ENCODE measurements around the gene PODNL1. TPM values are rescaled to one million over a fixed set of nuclear protein-coding genes. Genes with fewer than 3 reads are reported as not detected.

Gene PODNL1
- total RNA-seq, 1 donor from 2014 or later = 8.7 TPM

DNA sequence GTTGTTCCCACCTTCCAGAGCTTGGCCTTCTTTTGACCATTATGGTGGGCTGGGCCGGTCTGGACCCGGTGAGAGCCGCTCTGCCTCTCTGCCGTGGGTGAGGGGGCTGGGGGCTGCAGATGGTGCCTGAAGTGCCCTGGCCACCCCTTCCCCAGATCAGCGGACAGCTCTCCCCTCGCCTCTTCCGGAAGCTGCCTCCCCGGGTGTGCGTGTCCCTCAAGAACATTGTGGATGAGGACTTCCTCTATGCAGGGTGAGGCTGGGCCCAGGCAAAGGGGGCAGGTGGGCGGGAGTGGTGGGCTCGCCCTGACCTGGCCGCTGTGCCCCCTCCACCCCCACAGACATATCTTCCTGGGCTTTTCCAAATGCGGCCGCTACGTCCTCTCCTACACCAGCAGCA, 16.0 kb upstream of the PODNL1 start:
- H3K4me1 Mint-ChIP-seq (ENCODE audit: low read depth) = peaks cover 12% of the 10 kb centered on the region
- TF ChIP-seq, protein P1, sequence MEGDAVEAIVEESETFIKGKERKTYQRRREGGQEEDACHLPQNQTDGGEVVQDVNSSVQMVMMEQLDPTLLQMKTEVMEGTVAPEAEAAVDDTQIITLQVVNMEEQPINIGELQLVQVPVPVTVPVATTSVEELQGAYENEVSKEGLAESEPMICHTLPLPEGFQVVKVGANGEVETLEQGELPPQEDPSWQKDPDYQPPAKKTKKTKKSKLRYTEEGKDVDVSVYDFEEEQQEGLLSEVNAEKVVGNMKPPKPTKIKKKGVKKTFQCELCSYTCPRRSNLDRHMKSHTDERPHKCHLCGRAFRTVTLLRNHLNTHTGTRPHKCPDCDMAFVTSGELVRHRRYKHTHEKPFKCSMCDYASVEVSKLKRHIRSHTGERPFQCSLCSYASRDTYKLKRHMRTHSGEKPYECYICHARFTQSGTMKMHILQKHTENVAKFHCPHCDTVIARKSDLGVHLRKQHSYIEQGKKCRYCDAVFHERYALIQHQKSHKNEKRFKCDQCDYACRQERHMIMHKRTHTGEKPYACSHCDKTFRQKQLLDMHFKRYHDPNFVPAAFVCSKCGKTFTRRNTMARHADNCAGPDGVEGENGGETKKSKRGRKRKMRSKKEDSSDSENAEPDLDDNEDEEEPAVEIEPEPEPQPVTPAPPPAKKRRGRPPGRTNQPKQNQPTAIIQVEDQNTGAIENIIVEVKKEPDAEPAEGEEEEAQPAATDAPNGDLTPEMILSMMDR (IDR thresholded peaks at IDR 0.05) = no peak
- no peak overlapping the region for H3K4me3 Mint-ChIP-seq (ENCODE audit: unreplicated experiment)
- H3K27ac Mint-ChIP-seq (ENCODE audit: unreplicated experiment) = no peak overlapping the region
- H3K27me3 Mint-ChIP-seq (ENCODE audit: low read depth) = no peaks in the 10 kb centered on the region
- no peak for DNase-seq (ENCODE audit: low spot score)
- peaks cover 8% of the 10 kb centered on the region for H3K36me3 Mint-ChIP-seq (ENCODE audit: low read depth)
- H3K9me3 Mint-ChIP-seq (ENCODE audit: low read depth) = no peaks in the 10 kb centered on the region

DNA sequence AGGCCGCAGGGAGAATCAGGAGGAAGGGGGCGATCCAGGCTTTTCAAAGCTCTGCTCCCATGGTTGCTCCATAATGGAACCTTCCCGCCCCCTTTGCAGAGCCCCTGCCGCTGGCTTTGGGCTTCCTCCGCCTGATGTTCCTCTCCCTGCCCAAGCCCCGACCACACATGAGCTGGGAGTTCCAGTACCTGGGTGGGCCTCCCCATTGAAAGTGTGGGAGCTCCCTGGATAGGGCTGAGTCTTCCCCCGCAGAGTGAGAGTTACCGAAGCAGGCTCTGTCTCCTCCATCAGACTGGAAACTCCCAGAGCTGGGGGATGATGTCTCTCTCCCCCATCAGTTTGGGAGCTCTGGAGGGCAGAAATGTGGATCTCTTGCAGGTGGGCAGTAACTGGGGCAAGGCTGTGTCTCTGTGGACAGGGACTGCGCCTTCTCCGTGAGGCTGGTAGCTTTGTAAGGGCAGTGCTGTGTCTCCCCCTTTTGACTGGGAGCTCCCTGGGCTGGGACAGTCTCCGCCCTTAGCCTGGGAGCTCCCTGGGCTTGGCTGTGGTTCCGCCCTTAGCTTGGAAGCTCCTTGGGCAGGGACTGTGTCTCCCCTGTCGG, 14.8 kb upstream of the PODNL1 start:
- H3K27ac Mint-ChIP-seq (ENCODE audit: unreplicated experiment) = peak overlapping the region; percentile 12
- peaks cover 12% of the 10 kb centered on the region for H3K4me1 Mint-ChIP-seq (ENCODE audit: low read depth)
- no peak for DNase-seq (ENCODE audit: low spot score)
- H3K4me3 Mint-ChIP-seq (ENCODE audit: unreplicated experiment) = peak overlapping the region; percentile 81
- H3K36me3 Mint-ChIP-seq (ENCODE audit: low read depth) = peaks cover 5% of the 10 kb centered on the region
- no peaks in the 10 kb centered on the region for H3K27me3 Mint-ChIP-seq (ENCODE audit: low read depth)
- no peaks in the 10 kb centered on the region for H3K9me3 Mint-ChIP-seq (ENCODE audit: low read depth)
- TF ChIP-seq, protein P1 (IDR thresholded peaks at IDR 0.05) = peak; percentile 48

DNA sequence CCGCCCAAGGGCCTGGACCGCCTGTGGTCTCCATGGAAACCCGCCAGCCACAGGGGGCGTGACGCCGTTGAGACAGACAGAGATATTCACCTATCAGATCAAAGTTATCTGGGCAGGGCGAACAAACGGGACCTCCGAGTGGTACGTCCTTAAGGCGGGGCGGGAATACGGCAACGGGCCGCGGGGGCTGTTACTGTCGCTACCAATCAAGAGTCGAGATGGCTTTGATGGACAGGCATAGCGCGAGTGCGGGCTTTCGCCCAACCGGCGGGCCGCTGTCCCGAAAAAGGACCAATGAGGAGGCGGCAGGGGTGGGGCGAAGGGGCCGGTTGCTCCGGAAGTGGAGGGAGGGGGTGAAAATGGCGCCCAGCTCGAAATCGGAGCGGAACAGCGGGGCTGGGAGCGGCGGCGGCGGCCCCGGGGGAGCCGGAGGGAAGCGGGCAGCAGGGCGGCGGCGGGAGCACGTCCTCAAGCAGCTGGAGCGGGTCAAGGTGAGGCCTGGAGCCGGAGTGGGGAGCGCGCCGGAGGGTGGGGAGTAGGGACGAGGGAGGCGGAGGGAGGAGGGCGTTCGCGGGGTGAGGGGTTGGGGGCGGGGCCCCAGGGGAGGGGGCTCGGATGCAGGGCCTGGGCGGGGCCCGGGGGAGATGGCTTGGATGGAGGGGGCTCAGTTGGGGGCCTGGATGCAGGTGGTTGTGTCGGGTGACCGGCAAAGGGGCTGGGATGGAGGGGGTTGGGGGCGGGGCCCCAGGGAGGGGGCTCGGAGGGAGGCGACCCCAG, 14.1 kb upstream of the PODNL1 start, which contains the start of gene DCAF15:
Gene DCAF15, plus strand, starts transcription at position 356 of the 777 bp plus-strand sequence. Its CDS starts 4 bp downstream, at position 360.
- Mint-ChIP-seq H3K27me3 (ENCODE audit: low read depth) (no peaks in the 10 kb centered on the region), H3K9me3 (ENCODE audit: low read depth) (no peaks in the 10 kb centered on the region), H3K27ac (ENCODE audit: unreplicated experiment) (peak within 1 kb of the TSS; percentile 80), H3K4me1 (ENCODE audit: low read depth) (peaks cover 12% of the 10 kb centered on the region), H3K4me3 (ENCODE audit: unreplicated experiment) (peak within 1 kb of the TSS; percentile 89), H3K36me3 (ENCODE audit: low read depth) (peaks cover 5% of the 10 kb centered on the region)
- TF ChIP-seq, protein P1 (IDR thresholded peaks at IDR 0.05) = no peak
- DNase-seq (ENCODE audit: low spot score) = peak; percentile 100

DNA sequence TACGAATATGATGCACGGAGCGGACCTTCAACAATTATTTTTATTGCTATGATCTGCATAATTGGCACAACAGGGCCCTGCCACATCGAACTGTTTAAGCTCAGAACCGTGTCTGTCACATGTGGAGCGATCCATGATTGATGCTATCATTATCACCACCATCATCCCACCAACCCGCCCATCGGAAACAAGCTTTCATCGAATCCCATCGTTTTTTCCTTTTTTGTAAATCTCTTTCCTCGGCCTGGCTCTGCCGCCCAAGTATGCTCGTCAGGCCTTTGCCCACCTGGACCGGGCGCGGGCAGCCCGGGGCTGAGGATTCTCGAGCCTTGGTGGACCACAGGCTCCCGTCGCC, 13.6 kb upstream of the PODNL1 start:
- Mint-ChIP-seq H3K9me3 (ENCODE audit: low read depth) (no peaks in the 10 kb centered on the region), H3K4me3 (ENCODE audit: unreplicated experiment) (peak overlapping the region; percentile 89), H3K27ac (ENCODE audit: unreplicated experiment) (peak overlapping the region; percentile 80), H3K27me3 (ENCODE audit: low read depth) (no peaks in the 10 kb centered on the region), H3K36me3 (ENCODE audit: low read depth) (peaks cover 3% of the 10 kb centered on the region), H3K4me1 (ENCODE audit: low read depth) (peaks cover 12% of the 10 kb centered on the region)
- no peak for DNase-seq (ENCODE audit: low spot score)
- TF ChIP-seq, protein P1 (IDR thresholded peaks at IDR 0.05) = no peak

DNA sequence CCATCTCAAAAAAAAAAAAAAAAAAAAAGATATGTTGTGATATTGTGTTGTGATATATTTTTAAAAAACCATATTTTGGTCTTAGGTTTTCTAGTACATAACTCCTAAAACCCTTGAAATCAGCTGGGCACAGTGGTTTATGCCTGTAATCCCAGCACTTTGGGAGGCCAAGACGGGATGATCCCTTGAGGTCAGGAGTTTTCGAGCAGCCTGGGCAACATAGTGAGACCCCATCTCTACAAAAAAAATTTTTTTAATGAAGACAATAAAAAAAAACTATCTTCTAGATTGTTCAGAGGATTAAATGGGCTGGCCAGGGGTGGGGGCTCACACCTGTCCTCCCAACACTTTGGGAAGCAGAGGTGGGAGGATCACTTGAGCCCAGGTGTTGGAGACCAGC, 12.8 kb upstream of the PODNL1 start:
- DNase-seq (ENCODE audit: low spot score) = no peak
- Mint-ChIP-seq H3K4me3 (ENCODE audit: unreplicated experiment) (no peak overlapping the region), H3K27me3 (ENCODE audit: low read depth) (no peaks in the 10 kb centered on the region), H3K36me3 (ENCODE audit: low read depth) (peaks cover 3% of the 10 kb centered on the region), H3K9me3 (ENCODE audit: low read depth) (no peaks in the 10 kb centered on the region), H3K4me1 (ENCODE audit: low read depth) (peaks cover 12% of the 10 kb centered on the region), H3K27ac (ENCODE audit: unreplicated experiment) (no peak overlapping the region)
- TF ChIP-seq, protein P1 (IDR thresholded peaks at IDR 0.05) = no peak
